HEK293 (cell line): ENCODE measurements around the gene ARPC3.

Experiments used
- KLF10 ChIP-seq: fragments of 450-650 bp; IDR thresholded peaks from 2 replicates; pipeline ENCODE4 v1.5.1; 2018; ENCODE audit warnings: missing biosample characterization, mild to moderate bottlenecking, missing genetic modification characterization
- MZF1 ChIP-seq: fragments of 450-650 bp; formaldehyde crosslinking; IDR thresholded peaks from 2 replicates; pipeline ENCODE4 v1.5.1; 2017; ENCODE audit warnings: missing biosample characterization, missing genetic modification characterization, borderline replicate concordance
- SCRT2 ChIP-seq: fragments of 450-650 bp; formaldehyde crosslinking; IDR thresholded peaks from 2 replicates; pipeline ENCODE4 v1.5.1; 2016; ENCODE audit warnings: missing biosample characterization, missing genetic modification characterization
- SP3 ChIP-seq: fragments of 450-650 bp; formaldehyde crosslinking; IDR thresholded peaks from 2 replicates; pipeline ENCODE4 v1.5.1; 2016; ENCODE audit warnings: missing biosample characterization, missing genetic modification characterization
- ZBTB17 ChIP-seq: fragments of 450-650 bp; formaldehyde crosslinking; IDR thresholded peaks from 2 replicates; pipeline ENCODE4 v1.5.1; 2016; ENCODE audit warnings: missing biosample characterization, missing genetic modification characterization
- ZBTB26 ChIP-seq: fragments of 450-650 bp; formaldehyde crosslinking; optimal IDR thresholded peaks from 2 replicates; pipeline ENCODE3; 2016; ENCODE audit warnings: missing biosample characterization, mild to moderate bottlenecking, missing genetic modification characterization
- ZBTB6 ChIP-seq: fragments of 450-650 bp; formaldehyde crosslinking; IDR thresholded peaks from 2 replicates; pipeline ENCODE4 v1.5.1; 2017; ENCODE audit warnings: missing biosample characterization, missing genetic modification characterization
- ZFHX2 ChIP-seq: fragments of 450-650 bp; formaldehyde crosslinking; conservative IDR thresholded peaks from 2 replicates; pipeline ENCODE4 v1.5.1; 2016; ENCODE audit warnings: missing biosample characterization, missing genetic modification characterization
- ZNF2 ChIP-seq: fragments of 450-650 bp; formaldehyde crosslinking; IDR thresholded peaks from 2 replicates; pipeline ENCODE4 v1.5.1; 2016; ENCODE audit warnings: missing biosample characterization, missing genetic modification characterization
- ZNF544 ChIP-seq: fragments of 450-650 bp; formaldehyde crosslinking; IDR thresholded peaks from 2 replicates; pipeline ENCODE4 v1.5.0; 2017; ENCODE audit warnings: missing biosample characterization, missing genetic modification characterization
- ZNF580 ChIP-seq: fragments of 450-650 bp; formaldehyde crosslinking; IDR thresholded peaks from 2 replicates; pipeline ENCODE4 v1.5.1; 2016; ENCODE audit warnings: missing biosample characterization, missing genetic modification characterization
- ZNF785 ChIP-seq: fragments of 450-650 bp; formaldehyde crosslinking; IDR thresholded peaks from 2 replicates; pipeline ENCODE4 v1.5.1; 2016; ENCODE audit warnings: missing biosample characterization, missing genetic modification characterization
- ZNF792 ChIP-seq: fragments of 450-650 bp; formaldehyde crosslinking; IDR thresholded peaks from 2 replicates; pipeline ENCODE4 v1.5.1; 2016; ENCODE audit warnings: missing biosample characterization, missing genetic modification characterization
- TF ChIP-seq, protein P1 (sequence below): IDR thresholded peaks from 2 replicates; pipeline ENCODE4 v1.6.1; 2011; ENCODE audit warnings: mild to moderate bottlenecking, low read depth, low read length, borderline replicate concordance
- TF ChIP-seq, protein P2 (sequence below): fragments of 450-650 bp; formaldehyde crosslinking; conservative IDR thresholded peaks from 2 replicates; pipeline ENCODE4 v1.5.1; 2016; ENCODE audit warnings: low read depth, missing biosample characterization, missing genetic modification characterization
- TF ChIP-seq, protein P3 (sequence below): fragments of 450-650 bp; formaldehyde crosslinking; IDR thresholded peaks from 2 replicates; pipeline ENCODE4 v1.5.1; 2017; ENCODE audit warnings: missing biosample characterization, missing genetic modification characterization
- TF ChIP-seq, protein P4 (sequence below): fragments of 450-650 bp; formaldehyde crosslinking; IDR thresholded peaks from 2 replicates; pipeline ENCODE4 v1.5.1; 2016; ENCODE audit warnings: missing biosample characterization, missing genetic modification characterization
- TF ChIP-seq, protein P5 (sequence below): fragments of 450-650 bp; formaldehyde crosslinking; IDR thresholded peaks from 2 replicates; pipeline ENCODE4 v1.5.1; 2016; ENCODE audit warnings: missing biosample characterization, missing genetic modification characterization

ARPC3 gene

GRCh38 chr12:110449799-110450497, at the start of gene ARPC3 (continued):
- TF ChIP-seq ZNF792 (tag by site-specific recombination) (no peak), SP3 (peak; percentile 90), ZBTB26 (tag by site-specific recombination) (peak; percentile 45), KLF10 (peak; percentile 22; the same call in 1 of the 2 replicates), ZNF544 (tag by site-specific recombination) (no peak), ZNF580 (tag by site-specific recombination) (peak; percentile 99), ZNF785 (tag by site-specific recombination) (0 out of 2 replicates have a peak, but pooled peaks have one; percentile 25), SCRT2 (peak; percentile 56; the same call in 1 of the 2 replicates), MZF1 (tag by site-specific recombination) (no peak), ZBTB17 (tag by site-specific recombination) (peak; percentile 87), ZNF2 (tag by site-specific recombination) (peak; percentile 80), ZBTB6 (tag by site-specific recombination) (peak; percentile 57; the same call in 1 of the 2 replicates), ZFHX2 (tag by site-specific recombination) (peak; percentile 97)
- TF ChIP-seq, protein P1, sequence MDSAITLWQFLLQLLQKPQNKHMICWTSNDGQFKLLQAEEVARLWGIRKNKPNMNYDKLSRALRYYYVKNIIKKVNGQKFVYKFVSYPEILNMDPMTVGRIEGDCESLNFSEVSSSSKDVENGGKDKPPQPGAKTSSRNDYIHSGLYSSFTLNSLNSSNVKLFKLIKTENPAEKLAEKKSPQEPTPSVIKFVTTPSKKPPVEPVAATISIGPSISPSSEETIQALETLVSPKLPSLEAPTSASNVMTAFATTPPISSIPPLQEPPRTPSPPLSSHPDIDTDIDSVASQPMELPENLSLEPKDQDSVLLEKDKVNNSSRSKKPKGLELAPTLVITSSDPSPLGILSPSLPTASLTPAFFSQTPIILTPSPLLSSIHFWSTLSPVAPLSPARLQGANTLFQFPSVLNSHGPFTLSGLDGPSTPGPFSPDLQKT: peak; percentile 77; the same call in 1 of the 2 replicates
- TF ChIP-seq, protein P2, sequence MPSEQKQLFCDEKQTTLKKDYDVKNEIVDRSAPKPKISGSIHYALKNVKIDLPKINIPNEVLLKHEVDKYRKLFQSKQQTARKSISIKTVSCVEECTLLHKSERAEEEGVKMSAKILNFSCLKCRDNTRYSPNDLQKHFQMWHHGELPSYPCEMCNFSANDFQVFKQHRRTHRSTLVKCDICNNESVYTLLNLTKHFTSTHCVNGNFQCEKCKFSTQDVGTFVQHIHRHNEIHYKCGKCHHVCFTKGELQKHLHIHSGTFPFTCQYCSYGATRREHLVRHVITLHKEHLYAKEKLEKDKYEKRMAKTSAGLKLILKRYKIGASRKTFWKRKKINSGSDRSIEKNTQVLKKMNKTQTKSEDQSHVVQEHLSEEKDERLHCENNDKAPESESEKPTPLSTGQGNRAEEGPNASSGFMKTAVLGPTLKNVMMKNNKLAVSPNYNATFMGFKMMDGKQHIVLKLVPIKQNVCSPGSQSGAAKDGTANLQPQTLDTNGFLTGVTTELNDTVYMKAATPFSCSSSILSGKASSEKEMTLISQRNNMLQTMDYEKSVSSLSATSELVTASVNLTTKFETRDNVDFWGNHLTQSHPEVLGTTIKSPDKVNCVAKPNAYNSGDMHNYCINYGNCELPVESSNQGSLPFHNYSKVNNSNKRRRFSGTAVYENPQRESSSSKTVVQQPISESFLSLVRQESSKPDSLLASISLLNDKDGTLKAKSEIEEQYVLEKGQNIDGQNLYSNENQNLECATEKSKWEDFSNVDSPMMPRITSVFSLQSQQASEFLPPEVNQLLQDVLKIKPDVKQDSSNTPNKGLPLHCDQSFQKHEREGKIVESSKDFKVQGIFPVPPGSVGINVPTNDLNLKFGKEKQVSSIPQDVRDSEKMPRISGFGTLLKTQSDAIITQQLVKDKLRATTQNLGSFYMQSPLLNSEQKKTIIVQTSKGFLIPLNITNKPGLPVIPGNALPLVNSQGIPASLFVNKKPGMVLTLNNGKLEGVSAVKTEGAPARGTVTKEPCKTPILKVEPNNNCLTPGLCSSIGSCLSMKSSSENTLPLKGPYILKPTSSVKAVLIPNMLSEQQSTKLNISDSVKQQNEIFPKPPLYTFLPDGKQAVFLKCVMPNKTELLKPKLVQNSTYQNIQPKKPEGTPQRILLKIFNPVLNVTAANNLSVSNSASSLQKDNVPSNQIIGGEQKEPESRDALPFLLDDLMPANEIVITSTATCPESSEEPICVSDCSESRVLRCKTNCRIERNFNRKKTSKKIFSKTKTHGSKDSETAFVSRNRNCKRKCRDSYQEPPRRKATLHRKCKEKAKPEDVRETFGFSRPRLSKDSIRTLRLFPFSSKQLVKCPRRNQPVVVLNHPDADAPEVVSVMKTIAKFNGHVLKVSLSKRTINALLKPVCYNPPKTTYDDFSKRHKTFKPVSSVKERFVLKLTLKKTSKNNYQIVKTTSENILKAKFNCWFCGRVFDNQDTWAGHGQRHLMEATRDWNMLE (tag by site-specific recombination): peak; percentile 85
- TF ChIP-seq, protein P3, sequence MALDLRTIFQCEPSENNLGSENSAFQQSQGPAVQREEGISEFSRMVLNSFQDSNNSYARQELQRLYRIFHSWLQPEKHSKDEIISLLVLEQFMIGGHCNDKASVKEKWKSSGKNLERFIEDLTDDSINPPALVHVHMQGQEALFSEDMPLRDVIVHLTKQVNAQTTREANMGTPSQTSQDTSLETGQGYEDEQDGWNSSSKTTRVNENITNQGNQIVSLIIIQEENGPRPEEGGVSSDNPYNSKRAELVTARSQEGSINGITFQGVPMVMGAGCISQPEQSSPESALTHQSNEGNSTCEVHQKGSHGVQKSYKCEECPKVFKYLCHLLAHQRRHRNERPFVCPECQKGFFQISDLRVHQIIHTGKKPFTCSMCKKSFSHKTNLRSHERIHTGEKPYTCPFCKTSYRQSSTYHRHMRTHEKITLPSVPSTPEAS: no peak
- TF ChIP-seq, protein P4, sequence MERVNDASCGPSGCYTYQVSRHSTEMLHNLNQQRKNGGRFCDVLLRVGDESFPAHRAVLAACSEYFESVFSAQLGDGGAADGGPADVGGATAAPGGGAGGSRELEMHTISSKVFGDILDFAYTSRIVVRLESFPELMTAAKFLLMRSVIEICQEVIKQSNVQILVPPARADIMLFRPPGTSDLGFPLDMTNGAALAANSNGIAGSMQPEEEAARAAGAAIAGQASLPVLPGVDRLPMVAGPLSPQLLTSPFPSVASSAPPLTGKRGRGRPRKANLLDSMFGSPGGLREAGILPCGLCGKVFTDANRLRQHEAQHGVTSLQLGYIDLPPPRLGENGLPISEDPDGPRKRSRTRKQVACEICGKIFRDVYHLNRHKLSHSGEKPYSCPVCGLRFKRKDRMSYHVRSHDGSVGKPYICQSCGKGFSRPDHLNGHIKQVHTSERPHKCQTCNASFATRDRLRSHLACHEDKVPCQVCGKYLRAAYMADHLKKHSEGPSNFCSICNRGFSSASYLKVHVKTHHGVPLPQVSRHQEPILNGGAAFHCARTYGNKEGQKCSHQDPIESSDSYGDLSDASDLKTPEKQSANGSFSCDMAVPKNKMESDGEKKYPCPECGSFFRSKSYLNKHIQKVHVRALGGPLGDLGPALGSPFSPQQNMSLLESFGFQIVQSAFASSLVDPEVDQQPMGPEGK (tag by site-specific recombination): peak; percentile 94
- TF ChIP-seq, protein P5, sequence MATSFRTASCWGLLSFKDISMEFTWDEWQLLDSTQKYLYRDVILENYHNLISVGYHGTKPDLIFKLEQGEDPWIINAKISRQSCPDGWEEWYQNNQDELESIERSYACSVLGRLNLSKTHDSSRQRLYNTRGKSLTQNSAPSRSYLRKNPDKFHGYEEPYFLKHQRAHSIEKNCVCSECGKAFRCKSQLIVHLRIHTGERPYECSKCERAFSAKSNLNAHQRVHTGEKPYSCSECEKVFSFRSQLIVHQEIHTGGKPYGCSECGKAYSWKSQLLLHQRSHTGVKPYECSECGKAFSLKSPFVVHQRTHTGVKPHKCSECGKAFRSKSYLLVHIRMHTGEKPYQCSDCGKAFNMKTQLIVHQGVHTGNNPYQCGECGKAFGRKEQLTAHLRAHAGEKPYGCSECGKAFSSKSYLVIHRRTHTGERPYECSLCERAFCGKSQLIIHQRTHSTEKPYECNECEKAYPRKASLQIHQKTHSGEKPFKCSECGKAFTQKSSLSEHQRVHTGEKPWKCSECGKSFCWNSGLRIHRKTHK (tag by site-specific recombination): no peak
